Suppressor macrophage (primary cell): Measurements from ENCODE around the gene USP44.
"Not testable (repeated sequence)": the region's sequence is repeated elsewhere in the genome, so short reads cannot be mapped to it uniquely, and the experiment has no call there.

Experiments used
- DNase-seq, 4 experiments: peaks; one replicate each; pipeline ENCODE4 v3.0.0-alpha.2; 2020 to 2022
- total RNA-seq, 17 experiments: gene quantifications; one replicate each; lab custom pipeline; 2026; ENCODE audit warnings: mixed read lengths in 6 of 17, inconsistent platforms in 3 of 17; lab: John Stamatoyannopoulos, UW

USP44 gene
- total RNA-seq = 0 to 2.1 (median 0.12) reads per million in 17 experiments

DNA sequence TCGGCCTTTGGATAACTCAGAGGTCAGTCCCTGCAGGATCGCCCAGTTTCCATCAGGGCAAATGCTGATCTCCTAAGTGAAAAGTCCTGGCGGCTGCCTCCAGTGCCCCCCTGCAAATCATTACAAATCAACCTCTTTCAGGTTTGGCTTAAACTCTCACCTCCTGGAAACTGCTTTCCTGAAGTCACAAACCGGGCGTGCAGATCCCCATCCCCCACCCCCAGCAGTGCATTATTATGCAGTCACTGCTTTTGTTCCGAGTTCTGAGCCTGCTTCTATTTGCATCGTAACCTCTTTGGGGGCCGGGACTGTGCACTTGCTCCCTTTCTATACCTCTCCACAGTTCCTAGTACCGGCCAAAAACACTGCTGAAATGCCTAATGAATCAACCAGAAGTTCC lies at the start of gene USP44:
USP44 (minus strand) TSS at position 172 of the 400 bp plus-strand sequence. CDS start 17,220 bp downstream, outside the sequence.
- no peak for DNase-seq

DNA sequence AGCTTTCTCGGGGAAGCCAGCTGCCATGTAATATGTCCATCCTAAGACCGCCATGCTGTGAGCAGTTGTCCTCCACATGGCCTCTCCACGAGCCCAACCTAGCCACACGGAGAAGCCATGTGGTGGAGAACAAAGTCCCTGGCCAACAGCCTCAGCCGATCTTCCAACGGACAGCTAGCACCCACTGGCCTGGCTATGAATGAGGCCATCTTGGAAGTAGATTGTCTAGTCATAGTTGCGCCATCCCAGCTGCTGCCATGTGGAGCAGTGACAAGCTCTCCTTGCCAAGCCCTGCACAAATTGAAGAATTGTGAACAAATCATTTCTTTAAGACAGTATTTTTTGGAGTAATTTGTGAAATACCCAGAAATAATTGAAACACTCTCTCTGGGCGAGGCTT lies 49.3 kb upstream of the USP44 start:
- DNase-seq = no peak

DNA sequence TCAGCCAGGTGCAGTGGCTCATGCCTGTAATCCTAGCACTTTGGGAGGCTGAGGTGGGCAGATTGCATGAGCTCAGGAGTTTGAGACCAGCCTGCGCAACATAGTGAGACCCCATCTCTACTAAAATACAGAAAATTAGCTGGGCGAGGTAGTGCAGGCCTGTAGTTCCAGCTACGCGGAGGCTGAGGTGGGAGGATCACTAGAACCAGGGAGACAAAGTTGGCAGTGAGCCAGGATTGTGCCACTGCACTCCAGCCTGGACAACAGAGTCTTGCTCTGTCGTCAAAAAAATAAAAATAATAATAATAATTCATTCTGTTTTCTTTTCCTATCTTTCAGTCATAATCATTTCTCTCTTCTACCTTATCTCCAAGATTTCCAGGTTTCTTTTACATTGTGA lies 48.6 kb upstream of the USP44 start:
- no peak for DNase-seq

DNA sequence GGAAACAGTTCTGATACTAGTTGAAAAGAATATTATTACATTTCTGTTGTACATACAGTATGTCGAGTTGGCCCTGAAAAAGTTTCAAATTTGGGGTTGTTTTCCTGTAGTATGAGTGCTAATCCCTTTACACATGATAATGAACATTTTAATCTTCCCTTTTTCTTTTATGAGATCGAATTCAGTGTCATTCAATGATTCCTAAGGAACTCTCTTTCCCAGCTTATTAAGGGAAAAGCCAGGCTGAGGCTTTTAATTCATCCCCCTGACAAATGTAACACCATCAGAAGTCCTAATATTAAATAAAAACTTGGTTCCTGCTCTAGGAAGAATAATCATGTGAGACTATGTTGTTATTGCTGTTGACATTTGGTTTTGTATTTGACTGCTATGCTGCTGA lies 42.9 kb upstream of the USP44 start:
- no peak for DNase-seq

DNA sequence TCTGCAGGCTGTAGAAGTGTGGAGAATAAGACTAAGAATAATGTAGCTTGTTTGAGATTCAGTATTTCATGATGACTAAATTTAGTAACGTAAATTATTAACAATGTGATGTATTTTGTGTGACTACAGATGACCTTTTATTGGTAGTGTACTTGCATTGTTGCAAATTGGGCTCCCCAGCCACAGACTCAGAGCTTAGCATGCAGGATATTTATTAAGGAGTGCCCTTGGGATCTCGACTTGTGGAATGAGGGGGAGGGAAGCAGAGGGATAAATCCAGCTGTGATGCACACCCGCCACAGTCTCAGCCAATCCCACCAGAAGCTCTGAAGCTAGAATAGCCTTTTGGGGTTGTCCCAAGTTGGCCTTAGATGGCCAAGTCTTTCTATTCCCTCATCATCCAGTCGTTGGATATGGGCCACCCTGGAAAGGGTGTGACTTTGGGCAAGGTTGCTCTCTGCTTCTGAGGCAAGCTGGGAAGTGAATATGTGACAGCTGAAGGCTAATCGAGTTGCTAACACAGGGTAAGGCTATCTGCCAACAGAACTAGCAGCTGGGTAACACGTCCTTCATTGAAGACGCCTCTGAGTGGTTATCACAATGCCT lies 42.1 kb upstream of the USP44 start:
- DNase-seq = no peak

DNA sequence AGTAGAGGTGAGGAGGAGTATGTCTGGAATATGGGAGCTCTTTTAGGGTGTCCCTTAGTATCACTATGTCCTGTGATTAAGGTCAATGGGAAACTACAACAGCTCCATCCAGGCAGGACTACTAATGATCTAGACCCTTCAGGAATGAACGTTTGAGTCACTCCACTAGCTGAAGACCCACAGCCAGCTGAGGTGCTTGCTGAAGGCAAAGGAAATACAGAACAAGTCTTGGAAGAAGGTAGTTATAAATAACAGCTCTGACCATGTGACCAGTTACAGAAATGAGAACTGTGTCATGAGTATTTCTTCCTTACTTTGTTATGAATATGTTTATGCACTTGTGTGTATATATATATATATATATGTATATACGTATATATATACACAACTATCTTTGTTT lies 40.5 kb upstream of the USP44 start:
- DNase-seq = peak in 3 of 4 experiments; percentile 20 to 50 (median 21)

DNA sequence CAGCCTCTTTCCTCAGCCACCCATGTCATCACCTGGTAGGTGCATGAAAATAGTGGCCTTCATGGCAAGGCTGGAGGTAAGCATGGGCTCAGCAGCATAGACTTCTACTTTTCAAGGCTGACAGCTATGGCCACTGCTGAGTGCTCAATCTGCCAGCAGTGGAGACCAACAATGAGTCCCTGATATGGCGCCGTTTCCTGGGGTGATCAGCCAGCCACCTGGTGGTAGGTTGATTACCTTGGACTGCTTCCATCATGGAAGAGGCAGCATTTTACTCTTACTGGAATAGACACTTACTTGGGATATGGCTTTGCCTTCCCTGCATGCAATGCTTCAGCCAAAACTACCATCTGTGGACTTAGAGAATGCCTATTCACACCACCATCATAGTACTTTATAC lies 39.5 kb upstream of the USP44 start:
- no peak for DNase-seq

DNA sequence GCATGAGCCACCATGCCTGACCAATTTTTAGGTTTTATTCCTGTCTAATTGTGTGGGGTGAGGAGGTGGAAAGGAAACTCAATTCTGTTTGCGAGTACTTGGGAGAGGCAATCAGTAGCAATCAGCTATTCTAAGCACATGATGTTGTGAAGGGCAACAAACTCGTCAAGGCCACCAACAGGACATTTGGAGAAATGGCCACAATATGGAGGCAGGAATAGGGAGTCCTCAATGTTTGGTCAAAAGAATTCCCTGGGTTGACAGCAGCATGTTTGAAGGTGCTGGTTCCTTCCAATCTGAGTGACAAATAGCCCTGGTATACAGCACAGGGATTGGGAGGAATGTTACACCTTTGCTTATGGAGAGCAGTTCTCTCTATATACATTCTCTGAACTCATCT lies 32.7 kb upstream of the USP44 start:
- no peak for DNase-seq

DNA sequence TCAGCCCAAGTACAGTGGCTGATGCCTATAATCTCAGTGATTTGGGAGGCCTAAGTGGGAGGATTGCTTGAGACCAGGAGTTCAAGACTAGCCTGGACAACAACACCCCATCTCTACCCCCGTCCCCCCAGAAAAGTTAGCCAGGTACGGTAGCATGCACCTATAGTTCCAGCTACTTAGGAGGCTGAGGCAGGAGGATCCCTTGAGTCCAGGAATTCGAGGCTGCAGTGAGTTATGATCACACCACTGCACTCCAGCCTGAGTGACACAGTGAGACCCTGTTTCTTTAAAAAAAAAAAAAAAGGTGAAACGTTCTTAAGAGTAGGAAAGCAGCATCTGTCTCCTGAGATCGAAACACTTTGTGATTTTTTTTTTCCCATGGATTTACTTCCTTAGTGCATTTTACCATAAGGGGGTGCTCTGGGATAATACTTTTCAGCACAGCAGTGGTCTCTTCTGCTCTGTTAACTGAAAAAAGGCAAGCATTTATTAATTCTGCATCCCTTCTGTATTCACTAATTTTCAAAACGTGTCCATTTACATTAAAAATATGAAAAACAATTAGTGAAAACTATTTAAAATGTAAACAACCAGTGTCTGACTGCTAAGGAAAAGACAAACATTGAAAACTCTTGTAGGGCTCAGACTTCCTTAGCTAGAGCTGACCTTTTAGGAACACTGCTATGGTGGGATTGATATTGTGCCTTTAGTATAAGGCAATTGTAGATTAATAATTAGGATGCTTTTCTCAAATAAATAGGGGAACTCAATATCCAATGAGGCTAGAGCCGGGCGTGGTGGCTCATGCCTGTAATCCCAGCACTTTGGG lies 31.2 kb upstream of the USP44 start:
- DNase-seq = no peak

DNA sequence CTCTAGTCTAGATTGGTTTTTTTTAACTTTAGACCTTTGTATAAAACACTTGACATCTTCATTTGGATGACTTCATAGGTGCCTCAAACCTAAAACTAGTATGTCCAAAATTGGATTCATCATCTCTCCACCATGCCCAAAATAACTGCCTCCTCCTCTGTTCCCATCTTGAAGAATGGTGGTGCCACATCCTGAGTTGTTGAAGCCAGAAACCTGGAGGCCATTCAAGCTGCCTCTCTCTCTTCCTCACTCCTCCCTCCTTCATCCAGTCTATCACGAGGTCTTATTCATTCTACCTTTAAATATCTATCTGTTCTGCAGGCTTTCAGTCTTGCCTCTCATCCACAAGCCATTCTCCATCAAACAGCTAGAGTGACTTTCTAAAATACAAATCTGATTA lies 26.5 kb upstream of the USP44 start:
- no peak for DNase-seq

DNA sequence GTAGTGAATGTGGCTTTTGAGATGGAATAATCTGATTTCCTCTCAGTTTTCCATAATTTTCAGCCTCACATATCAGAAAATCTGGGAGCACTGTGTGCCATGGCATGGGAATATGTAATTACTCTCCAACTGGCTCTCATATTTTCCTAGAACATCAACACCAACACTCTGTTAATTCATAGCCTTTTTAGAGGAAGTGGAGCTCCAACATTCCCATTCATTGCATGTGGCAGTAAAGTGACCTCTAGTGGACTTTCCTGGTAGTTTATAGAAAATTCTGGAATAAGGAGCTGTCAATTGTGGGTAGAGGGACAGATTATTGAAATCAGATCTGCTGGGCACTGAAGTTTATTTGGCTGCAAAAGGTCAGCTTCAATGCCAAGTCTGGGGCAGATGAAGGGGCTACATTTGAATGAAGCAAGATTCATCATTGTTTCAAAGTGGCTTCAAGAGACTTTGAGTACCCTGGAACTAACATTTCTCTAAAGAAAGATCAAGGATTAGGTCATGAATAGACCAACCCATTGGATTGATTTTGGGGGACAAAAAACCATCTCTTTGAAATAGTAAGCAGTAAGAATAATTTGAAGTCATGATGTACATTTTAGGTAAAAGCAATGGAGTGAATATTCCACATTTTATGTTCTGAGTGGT lies 23.6 kb upstream of the USP44 start:
- peak in 3 of 4 experiments; percentile 27 to 68 (median 50) for DNase-seq

DNA sequence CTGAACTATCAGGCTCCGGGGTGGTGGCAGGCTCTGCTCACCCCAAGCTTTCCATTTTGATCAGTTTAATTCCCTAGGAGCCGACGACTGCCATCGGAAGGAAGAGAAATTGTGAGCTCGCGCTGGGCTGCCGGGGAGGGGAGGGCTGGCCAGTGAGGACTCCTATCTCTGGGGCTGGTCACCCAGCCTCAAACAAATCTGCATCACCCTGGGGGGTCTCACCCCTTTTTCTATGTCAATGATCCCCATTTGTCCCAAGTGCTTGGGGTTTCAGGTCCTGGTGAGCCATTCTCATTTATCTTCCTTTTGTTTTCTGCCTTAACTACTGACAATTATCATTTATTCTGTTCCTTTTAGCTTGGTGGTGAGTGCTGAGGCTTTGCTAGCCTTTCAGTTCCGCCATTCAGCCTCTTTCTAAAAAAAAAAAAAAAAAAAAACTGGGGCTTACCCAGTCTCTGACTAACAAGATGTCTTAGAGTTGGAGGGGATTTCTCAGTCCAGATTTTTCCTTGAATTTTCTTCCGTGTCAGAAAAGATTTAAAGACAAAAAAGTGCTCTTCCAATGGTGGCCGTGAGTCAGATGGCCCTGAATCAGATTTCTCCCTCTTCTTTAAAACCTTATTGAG lies 22.8 kb upstream of the USP44 start:
- DNase-seq = no peak

DNA sequence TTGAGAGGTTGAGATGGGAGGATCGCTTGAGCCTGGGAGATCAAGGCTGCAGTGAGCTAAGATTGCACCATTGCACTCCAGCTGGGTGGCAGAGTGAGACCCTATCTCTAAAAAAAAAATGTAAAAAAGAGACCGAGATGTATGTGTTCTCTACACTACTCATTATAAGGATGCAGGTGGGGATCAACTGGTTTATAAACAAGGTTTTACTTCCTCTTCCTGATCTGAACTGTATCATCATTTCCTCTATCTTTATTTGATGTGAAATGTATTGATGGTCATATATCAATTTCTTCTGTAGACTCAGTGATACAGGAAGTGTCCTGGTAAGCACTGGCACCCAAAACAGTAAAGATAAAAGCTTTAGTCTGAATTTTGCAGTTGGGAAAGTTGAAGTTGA lies 20.1 kb upstream of the USP44 start:
- DNase-seq = no peak

DNA sequence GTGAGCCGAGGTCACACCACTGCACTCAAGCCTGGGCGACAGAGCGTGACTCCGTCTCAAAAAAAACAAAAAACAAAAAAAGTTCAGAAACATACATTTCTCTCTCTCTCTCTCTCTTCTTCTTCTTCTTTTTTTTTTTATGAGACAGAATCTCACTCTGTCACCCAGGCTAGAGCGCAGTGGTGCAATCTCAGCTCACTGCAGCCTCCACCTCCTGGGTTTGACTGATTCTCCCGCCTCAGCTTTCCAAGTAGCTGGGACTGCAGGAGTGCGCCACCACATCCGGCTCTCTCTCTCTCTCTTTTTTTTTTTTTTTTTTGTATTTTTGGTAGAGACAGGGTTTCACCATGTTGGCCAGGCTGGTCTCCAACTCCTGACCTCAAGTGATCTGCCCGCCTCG lies 16.8 kb upstream of the USP44 start:
- DNase-seq = not testable (repeated sequence)

DNA sequence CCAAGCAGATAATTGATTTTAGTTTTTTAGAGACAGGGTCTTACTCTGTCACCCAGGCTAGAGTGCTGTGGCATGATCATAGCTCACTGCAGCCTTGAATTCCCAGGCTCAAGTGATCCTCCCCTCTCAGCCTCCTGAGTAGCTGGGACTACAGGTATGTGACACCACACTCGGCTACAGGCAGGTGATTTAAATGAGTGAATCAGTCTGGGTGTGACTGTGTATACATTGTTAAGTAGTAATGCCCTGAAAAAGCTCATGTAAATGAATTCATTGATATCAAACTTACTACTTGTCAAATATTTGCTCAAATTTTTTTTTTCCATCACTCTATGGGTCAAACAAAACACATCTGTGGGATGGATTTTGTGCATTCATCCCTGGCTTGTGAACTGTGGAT lies 6.3 kb upstream of the USP44 start:
- DNase-seq = no peak

DNA sequence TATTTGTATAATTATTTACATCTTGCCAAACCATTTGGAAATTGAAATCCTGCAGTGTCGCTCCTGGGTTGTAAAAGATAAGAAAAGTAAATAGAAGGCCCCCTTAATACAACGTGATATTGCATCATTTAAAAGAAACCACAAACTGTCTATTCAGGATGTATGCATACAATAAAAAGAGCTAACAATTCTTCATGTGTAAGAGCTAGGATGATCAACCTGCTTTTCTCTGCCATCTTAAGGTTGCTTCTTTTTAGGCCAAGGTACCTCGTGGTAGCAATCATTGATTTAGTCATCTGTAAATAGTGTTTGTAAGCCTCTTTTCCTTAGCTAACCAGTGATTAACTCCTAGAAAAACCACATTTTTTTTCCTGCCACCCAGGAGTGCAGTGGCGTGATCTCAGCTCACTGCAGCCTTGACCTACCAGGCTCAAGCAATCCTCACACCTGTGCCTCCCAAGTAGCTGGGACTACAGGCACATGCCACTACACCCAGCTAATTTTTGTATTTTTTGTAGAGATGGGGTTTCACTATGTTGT lies 3.3 kb upstream of the USP44 start:
- no peak for DNase-seq

DNA sequence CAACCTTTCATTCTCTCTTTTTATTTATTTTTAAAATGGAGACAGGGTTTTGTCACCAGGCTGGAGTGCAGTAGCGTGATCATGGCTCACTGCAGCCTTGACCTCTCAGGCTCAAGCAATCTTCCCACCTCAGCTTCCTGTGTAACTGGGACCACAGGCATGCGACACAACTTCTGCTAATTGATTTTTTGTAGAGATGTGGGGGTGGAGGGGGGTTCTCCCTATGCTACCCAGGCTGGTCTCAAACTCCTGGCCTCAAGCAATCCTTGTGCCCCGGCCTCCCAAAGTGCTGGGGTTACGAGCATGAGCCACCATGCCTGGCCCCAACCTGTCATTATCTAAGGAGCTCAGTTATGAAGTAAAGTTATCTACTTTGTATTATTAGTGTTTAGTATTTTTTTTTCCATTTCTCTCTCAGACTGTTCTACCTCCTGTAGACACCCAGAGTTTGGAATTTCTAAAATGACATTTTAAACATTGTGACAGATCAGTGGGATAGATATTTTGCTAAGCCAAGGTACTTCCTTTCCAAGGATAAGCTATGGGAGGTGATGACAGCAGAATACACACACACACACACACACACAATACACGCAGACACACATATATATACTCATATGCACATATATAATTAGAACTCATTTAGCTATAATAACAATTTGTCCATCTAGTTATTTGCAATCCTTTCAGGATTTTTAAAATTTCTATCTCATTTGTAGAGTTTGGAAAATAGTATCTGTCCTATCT lies 2.1 kb upstream of the USP44 start:
- peak; percentile 36 to 69 (median 58) for DNase-seq

DNA sequence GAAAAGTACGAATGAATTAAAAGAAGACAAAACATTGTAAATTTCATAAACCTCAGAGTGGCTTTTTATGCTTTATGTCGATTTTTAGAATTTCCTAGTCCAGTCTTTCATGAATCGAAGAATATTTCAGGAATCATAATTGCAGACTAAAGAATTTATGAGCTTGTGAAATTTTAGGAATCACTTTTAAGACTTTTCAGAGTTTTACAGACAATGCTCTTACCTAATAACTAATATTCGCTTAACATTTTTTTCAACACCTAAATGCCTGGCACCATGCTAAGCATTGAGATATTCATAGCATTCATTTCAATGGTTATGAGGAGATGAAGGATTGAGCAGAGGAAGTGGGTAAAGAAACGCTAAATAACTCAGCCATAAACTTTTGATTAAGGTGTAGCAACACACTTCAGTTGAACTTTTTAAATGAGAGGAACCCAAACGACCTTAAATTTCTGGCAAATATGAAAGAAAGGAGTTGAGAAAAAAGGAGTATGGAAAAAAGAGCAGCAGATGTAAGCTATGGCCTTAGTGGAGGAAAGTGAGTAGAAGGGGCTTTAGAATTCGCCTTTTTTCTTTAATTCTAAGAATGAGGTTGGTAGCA lies 739 bp upstream of the USP44 start:
- no peak for DNase-seq

DNA sequence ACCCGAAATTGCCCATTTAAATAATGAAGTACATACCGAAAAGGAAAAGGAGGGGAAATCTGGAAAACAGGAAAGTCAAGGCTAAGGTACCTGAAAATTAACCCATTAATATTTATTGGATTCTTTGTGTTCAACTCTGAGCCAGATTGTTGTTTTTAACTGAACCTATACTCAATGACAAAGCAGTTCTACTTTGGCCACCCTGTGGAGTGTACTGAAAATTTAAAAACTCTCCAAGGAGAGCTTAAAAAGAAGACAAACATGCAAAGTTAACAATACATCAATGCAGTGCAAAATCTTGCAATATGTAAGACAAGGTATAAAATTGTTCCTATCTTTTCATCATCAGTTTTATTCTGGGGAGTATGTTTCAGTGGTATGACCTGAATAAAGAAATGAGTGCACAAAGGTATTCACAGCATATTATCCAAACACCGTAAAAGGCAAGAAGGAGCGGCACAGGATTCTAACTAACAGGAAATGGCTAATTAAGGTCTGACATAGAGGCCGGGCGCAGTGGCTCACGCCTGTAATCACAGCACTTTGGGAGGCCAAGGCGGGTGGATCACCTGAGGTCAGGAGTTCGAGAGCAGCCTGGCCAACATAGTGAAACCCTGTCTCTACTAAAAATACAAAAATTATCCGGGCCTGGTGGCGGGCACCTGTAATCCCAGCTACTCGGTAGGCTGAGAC lies 1.7 kb downstream of the USP44 start:
- no peak for DNase-seq

DNA sequence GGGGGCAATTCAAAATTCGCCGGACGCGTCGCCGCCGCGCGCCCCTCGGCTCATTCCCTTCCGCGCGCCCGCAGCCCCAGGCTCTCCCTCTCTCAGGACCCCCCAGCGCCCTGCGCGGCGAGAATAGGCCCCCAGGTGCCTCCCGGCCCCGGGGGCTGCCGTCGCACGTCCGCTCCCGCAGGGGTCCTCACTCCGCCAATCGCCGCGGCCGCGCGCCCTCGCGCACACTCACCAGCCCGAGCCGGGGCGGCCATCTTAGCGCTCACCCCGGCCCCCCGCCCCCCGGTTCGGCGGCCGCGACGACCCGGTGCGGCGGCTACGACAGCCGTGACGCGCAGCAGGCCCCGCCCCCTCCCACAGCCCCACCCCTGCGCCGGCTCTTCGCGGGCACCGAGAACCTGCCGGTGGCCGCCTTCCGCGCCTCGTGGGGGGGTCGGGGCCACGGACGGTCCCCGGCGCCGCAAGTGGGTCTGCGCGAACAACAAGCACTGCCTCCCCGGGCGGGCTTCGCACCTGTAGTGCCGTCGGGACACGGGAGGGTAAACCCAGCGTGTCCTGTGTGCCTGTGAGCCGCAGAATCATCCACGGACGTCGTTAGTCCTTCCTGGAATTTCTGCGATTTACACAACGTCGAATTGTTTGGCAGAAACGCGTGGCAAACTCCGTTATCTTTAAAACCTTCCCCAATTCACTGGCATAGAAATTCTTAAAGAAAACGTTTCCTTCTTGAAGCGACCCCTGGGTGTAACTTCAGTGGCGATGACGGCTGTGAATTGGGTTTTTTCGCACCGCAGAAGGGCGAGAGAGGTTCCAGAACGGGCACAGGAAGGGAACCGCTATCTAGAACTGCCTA lies 2.5 kb downstream of the USP44 start:
- peak; percentile 16 to 55 (median 32) for DNase-seq
